Uterus (tissue), 4 donors: ENCODE measurements around the gene LCP2. TPM values are rescaled to one million over a fixed set of nuclear protein-coding genes. Genes with fewer than 3 reads are reported as not detected.

ENCODE experiments used
- DNase-seq, 2 donors: peaks; one replicate each; pipeline ENCODE4 v3.0.0-alpha.2; 2019 to 2020
- H3K27ac ChIP-seq, 2 donors: fragments of 200-600 bp; sonication (generic); 1 replicate in 1 of 2; 2 replicates in 1 of 2; pipeline ENCODE4 v1.5.1; 2016 to 2018
- H3K27me3 ChIP-seq, 2 donors: fragments of 200-600 bp; sonication (generic); one replicate each; pipeline ENCODE4 v1.5.1; 2018 to 2019; ENCODE audit warnings: control low read depth in 1 of 2
- H3K36me3 ChIP-seq, 2 donors: fragments of 200-600 bp; sonication (generic); one replicate each; pipeline ENCODE4 v1.5.1; 2019; ENCODE audit warnings: control low read depth in 1 of 2
- H3K4me1 ChIP-seq, 2 donors: fragments of 200-600 bp; sonication (generic); one replicate each; pipeline ENCODE4 v1.5.1; 2018 to 2019; ENCODE audit warnings: control low read depth in 1 of 2
- H3K4me3 ChIP-seq, 2 donors: fragments of 200-600 bp; sonication (generic); 1 replicate in 1 of 2; 2 replicates in 1 of 2; pipeline ENCODE4 v1.5.1; 2018 to 2019; ENCODE audit warnings: mild to moderate bottlenecking in 1 of 2
- H3K9me3 ChIP-seq, 2 donors: fragments of 200-600 bp; sonication (generic); one replicate each; pipeline ENCODE4 v1.5.1; 2019; ENCODE audit warnings: control low read depth in 1 of 2
- CTCF ChIP-seq, 4 experiments: fragments of 200-600 bp in 2 of 4; fragments of 450-650 bp in 2 of 4; sonication (generic) in 2 of 4; IDR thresholded peaks; one replicate each; pipeline ENCODE4 v1.5.1; 2016 to 2019; ENCODE audit warnings: antibody characterized with exemption in 4 of 4, mild to moderate bottlenecking in 2 of 4, moderate library complexity in 1 of 4
- POLR2A ChIP-seq, 2 donors: fragments of 450-650 bp; IDR thresholded peaks; one replicate each; pipeline ENCODE4 v1.6.1; 2016; ENCODE audit warnings: antibody characterized with exemption in 2 of 2, mild to moderate bottlenecking in 1 of 2, moderate library complexity in 1 of 2
- intact Hi-C: fragments of 100-400 bp; cut with DNase I; formaldehyde crosslinking; loops from one replicate; pipeline ENCODE4 v1.15.1; 2023; ENCODE audit warnings: low total_unique reads
- total RNA-seq, 4 donors: library from RNA; depleted of rRNA in 3 of 4; stranded (reverse); fragments of >200 nt in 3 of 4; gene quantifications; one replicate each; pipeline versions ENCODE4 v1.1.0 to v1.2.4, GENCODE V29; 2014 to 2023
- donor health status: DM: yes; HTN: yes; CAD: no.

LCP2 gene
- total RNA-seq, 4 donors from 2014 or later: 1.3 to 19.1 (median 11.2) TPM

DNA sequence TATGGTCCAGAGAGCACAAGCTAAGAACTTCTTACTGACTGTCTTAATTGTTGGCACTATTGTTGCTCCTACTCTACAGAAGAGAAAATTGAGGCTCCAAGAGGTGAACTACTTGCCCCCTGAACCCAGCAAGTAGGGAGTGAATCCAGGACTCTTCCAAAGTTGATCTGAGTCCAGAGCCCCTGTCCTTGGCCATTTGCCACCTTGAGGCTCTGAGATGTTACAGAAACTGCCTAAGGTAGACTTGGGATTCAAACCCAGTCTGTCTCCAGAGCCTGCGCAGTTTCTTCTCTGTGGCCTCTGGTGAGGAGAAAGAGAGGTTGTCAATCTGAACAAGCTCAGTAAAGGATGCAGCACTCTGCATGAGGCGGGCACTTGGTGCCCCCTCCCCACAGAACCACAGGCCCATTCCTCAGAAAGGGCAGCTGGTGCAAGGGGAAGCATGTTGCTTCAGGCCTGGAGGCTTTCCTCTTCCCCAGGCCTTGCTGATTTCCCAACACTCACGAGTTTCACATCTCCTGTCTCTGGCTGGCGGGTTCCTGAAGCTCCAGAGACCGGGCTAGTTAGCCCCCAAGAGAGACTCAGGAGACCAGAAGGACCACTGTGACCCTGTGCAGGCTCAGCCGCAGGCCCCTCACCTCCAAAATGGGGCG, 2.9 kb upstream of the LCP2 start:
- no peak for TF ChIP-seq CTCF (IDR thresholded peaks at IDR 0.05)
- TF ChIP-seq POLR2A (IDR thresholded peaks at IDR 0.05): no peak
- no peak for DNase-seq
- Histone ChIP-seq H3K4me3 (no peak overlapping the region), H3K27me3 (no peaks in the 10 kb centered on the region), H3K27ac (no peak overlapping the region), H3K4me1 (peaks cover 0 to 11% of the 10 kb centered on the region in 2 donors), H3K36me3 (no peaks in the 10 kb centered on the region), H3K9me3 (no peaks in the 10 kb centered on the region)
- intact Hi-C loops: no loop called here

DNA sequence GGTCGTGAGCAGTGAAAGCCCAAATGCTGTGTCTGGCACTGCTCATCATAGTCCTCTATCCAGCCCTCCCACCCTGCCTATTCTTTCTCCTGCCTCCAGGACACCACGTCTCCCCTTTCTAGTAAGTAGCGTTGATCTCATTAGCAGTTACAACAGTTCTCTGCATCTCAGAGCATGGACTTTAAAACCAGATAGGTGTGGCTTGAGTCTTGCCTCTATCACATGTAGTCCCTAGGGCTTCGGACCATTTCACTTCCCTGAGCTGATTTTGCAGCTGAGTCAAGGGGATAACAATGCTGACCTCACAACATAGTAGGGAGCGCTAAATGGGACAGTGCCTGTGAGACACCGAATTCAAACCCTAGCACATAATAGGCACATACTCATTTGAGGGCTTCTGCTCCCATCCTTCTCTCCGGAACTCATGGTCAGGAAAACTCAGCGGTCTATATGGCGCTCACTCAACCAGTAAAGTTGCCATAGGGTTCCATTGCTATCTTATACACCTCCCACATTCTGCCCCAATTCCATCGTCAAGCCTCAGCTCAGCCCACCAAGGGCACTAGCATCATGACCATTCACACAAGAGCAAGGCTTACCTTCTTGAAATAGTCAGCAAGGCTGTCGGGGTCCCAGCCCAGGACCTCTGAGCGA, 515 bp downstream of the LCP2 start:
- TF ChIP-seq POLR2A (IDR thresholded peaks at IDR 0.05) (no peak), CTCF (IDR thresholded peaks at IDR 0.05) (no peak)
- intact Hi-C loops: no loop called here
- H3K4me3 ChIP-seq: no peak overlapping the region

DNA sequence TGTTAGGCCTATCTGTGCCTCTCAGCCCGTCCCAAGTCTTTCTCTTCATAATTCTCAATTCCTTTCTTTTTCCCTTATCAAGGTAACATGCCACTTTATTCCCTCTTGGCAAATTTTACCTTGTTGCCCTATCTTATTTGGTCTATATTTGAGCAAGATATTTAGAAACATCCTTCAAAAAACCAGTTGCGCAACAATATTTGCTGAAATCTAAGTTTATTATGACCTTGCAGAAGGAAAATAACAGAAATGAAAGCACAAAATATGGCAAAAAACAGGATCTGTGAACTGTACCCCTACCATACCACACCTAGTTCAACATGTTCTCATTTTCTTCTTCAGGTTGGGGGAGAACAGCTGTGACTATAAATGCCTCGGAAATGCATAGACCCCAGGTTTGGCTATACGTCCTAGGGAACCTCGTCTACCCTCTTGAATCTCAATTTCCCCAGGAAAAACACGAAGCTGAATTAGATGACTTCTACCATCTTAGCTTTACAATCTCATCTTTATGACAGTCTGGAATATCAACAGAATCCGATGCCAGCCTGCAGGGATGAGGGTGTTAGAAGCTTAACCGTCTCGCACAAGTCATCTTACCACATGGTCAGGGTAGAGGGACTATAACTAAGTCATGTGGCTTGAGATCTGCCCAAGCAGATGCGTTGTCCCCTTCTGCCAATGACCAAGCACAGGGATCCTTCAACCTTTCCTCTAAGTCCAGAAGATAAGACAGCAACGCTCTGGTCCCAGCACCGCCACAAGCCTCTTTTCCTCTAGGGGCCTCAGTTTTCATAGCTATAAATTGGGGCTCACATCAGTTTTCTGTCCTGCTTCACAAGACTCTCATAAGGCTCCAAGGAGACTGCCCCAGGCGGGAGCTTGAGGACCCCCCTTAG, 1.3 kb downstream of the LCP2 start:
- Histone ChIP-seq H3K36me3 (no peaks in the 10 kb centered on the region), H3K9me3 (no peaks in the 10 kb centered on the region), H3K4me1 (no peaks in the 10 kb centered on the region), H3K27ac (no peak overlapping the region), H3K27me3 (no peaks in the 10 kb centered on the region), H3K4me3 (no peak overlapping the region)
- TF ChIP-seq POLR2A (IDR thresholded peaks at IDR 0.05) (no peak), CTCF (IDR thresholded peaks at IDR 0.05) (no peak)
- no peak for DNase-seq
- intact Hi-C loops: no loop called here

More for the DNA sequence above, 515 bp downstream of the LCP2 start:
- Histone ChIP-seq H3K4me1 (peaks cover 0 to 4% of the 10 kb centered on the region in 2 donors), H3K27ac (peak overlapping the region in 1 of 2 donors; percentile 11), H3K36me3 (no peaks in the 10 kb centered on the region), H3K9me3 (no peaks in the 10 kb centered on the region), H3K27me3 (no peaks in the 10 kb centered on the region)
- no peak for DNase-seq

DNA sequence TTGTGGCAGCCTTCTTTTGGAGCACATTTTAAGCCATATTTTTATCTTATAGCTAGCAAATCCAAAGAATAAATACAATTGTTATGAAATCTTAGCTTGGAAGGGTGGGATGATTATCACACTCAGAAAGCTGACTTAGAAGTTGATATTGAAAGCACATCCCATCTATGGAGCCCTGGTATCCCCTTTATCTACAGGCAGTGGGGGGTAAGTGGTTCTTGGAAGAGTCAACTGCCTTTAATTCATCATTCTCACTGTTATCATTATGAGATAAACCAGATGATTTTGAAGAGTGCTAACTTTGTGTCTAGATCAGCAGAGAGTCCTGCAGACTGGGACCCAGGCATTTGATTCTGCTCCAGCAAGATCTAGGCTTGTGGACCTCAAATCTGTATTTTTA, 3.0 kb downstream of the LCP2 start:
- Histone ChIP-seq H3K4me3 (no peak overlapping the region), H3K4me1 (no peaks in the 10 kb centered on the region), H3K9me3 (no peaks in the 10 kb centered on the region), H3K27ac (no peak overlapping the region), H3K27me3 (no peaks in the 10 kb centered on the region), H3K36me3 (no peaks in the 10 kb centered on the region)
- no peak for DNase-seq
- TF ChIP-seq POLR2A (IDR thresholded peaks at IDR 0.05) (no peak), CTCF (IDR thresholded peaks at IDR 0.05) (no peak)
- intact Hi-C loops: no loop called here

DNA sequence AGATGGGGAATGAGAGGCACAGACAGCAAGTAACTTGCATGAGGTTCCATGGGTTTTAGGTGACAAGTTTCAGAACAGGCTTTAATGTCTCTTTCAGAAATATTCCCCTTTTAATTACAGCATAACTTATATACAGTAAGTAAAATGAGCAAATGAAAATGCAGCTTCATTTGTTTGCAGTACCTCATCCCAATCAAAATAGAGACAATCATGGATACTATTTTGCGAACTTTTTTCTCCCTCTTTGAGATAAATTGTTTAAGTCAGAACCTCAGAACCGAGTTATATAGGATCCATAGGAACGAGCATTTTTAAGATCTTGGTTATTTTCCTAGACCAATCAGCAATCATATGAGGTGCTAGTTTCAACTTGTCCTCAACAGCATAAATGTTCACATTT, 3.5 kb downstream of the LCP2 start:
- no peak for TF ChIP-seq CTCF (IDR thresholded peaks at IDR 0.05)
- no peak for TF ChIP-seq POLR2A (IDR thresholded peaks at IDR 0.05)
- no peak overlapping the region for H3K4me3 ChIP-seq
- no peaks in the 10 kb centered on the region for H3K27me3 ChIP-seq
- no peaks in the 10 kb centered on the region for H3K4me1 ChIP-seq
- intact Hi-C loops: no loop called here
- no peaks in the 10 kb centered on the region for H3K9me3 ChIP-seq
- DNase-seq: no peak
- H3K27ac ChIP-seq: no peak overlapping the region
- no peaks in the 10 kb centered on the region for H3K36me3 ChIP-seq
